GM12878 (cell line): ENCODE measurements around the gene USP47. TPM values are rescaled to one million over a fixed set of nuclear protein-coding genes. Genes with fewer than 3 reads are reported as not detected.

ENCODE experiments used
- ATAC-seq: fragments of 200-7000 bp; cut with Tn5 transposase; 3 replicates; pipeline ENCODE4 v1.9.1; 2020; ENCODE audit warnings: mild to moderate bottlenecking, moderate library complexity
- BruUV-seq: library from RNA; stranded (reverse); fragments of 400-500 nt; replicated peaks from 2 replicates; lab custom pipeline; 2021; lab: Mats Ljungman, UMichigan
- CTCF ChIA-PET: fragments of 300-600 bp; sonication (Branson Sonifier 250); formaldehyde crosslinking; extraction: SDS; loops from one replicate; lab custom pipeline; 2021; ENCODE audit warnings: inconsistent platforms; lab: Yijun Ruan, JAX
- POLR2A ChIA-PET: fragments of 350-600 bp; formaldehyde crosslinking; extraction: SDS; loops from one replicate; lab custom pipeline; 2021; ENCODE audit warnings: inconsistent platforms; lab: Charles Lee
- RAD21 ChIA-PET: fragments of 300-600 bp; sonication (Branson Sonifier 250); formaldehyde crosslinking; loops from one replicate; lab custom pipeline; 2023; ENCODE audit warnings: antibody characterized with exemption; ENCODE audit not compliant: unreplicated experiment; lab: Charles Lee
- SMC1A ChIA-PET: fragments of 300-600 bp; sonication (Branson Sonifier 250); formaldehyde crosslinking; loops from one replicate; lab custom pipeline; 2023; ENCODE audit not compliant: unreplicated experiment, uncharacterized antibody; lab: Charles Lee
- DNase-seq: peaks from one replicate; pipeline ENCODE4 v3.0.0-alpha.2; 2011; ENCODE audit warnings: low read depth, low spot score
- FAIRE-seq: peaks from 3 replicates; lab custom pipeline; 2011; peaks lifted over from hg19 to GRCh38; lab: Jason Lieb, UNC
- H2AFZ ChIP-seq: 2 replicates; pipeline ENCODE4 v1.6.0; 2011; ENCODE audit warnings: low read depth, low read length, control low read depth; ENCODE audit not compliant: control insufficient read depth
- H3K27ac ChIP-seq: 2 replicates; pipeline ENCODE4 v1.5.1; 2011; ENCODE audit warnings: control low read depth; ENCODE audit not compliant: control insufficient read depth, insufficient read depth
- H3K27me3 ChIP-seq, 2 experiments: replicated peaks in 1 of 2; 2 replicates each; pipeline versions ENCODE4 v1.6.0 to v1.6.1; 2011; ENCODE audit warnings: low read length in 1 of 2; ENCODE audit not compliant: control insufficient read depth in 2 of 2, insufficient read depth in 2 of 2
- H3K36me3 ChIP-seq, 2 experiments: 2 replicates each; pipeline ENCODE4 v1.5.1; 2011; ENCODE audit warnings: low read length in 1 of 2; ENCODE audit not compliant: control insufficient read depth in 2 of 2, insufficient read depth in 2 of 2
- H3K4me1 ChIP-seq: 2 replicates; pipeline ENCODE4 v1.6.1; 2011; ENCODE audit warnings: mild to moderate bottlenecking, low read length, moderate library complexity, mixed read lengths; ENCODE audit not compliant: control insufficient read depth, insufficient read depth
- H3K4me2 ChIP-seq: 2 replicates; pipeline ENCODE4 v1.6.0; 2011; ENCODE audit warnings: control low read depth; ENCODE audit not compliant: control insufficient read depth, insufficient read depth
- H3K4me3 ChIP-seq: fragments of 200-600 bp; sonication (generic); 2 replicates; pipeline ENCODE4 v1.5.1; 2016
- H3K79me2 ChIP-seq: 2 replicates; pipeline ENCODE4 v1.6.0; 2011; ENCODE audit warnings: low read length; ENCODE audit not compliant: control insufficient read depth, insufficient read depth
- H3K9ac ChIP-seq: 2 replicates; pipeline ENCODE4 v1.8.0; 2011; ENCODE audit warnings: low read length, control low read depth, mixed read lengths; ENCODE audit not compliant: control insufficient read depth, insufficient read depth
- H3K9me3 ChIP-seq: replicated peaks from 3 replicates; pipeline ENCODE4 v1.5.1; 2011; ENCODE audit warnings: mild to moderate bottlenecking, low read length; ENCODE audit not compliant: control insufficient read depth, insufficient read depth
- H4K20me1 ChIP-seq: 2 replicates; pipeline ENCODE4 v1.6.0; 2011; ENCODE audit not compliant: control insufficient read depth, insufficient read depth
- FOS ChIP-seq: IDR thresholded peaks from 3 replicates; pipeline ENCODE4 v1.6.1; 2011; ENCODE audit warnings: borderline replicate concordance; ENCODE audit not compliant: insufficient read length; ENCODE audit errors: extremely low read depth
- FOXK2 ChIP-seq: fragments of 450-650 bp; IDR thresholded peaks from 2 replicates; pipeline ENCODE4 v1.6.1; 2017; ENCODE audit warnings: mild to moderate bottlenecking, moderate library complexity
- NFYA ChIP-seq: IDR thresholded peaks from 2 replicates; pipeline ENCODE4 v1.6.1; 2011; ENCODE audit warnings: low read depth, mild to moderate bottlenecking, low read length, improper control_type of control experiment, borderline replicate concordance
- RELA ChIP-seq: fragments of 450-650 bp; IDR thresholded peaks from 2 replicates; pipeline ENCODE4 v1.8.0; 2014; ENCODE audit warnings: borderline replicate concordance; ENCODE audit not compliant: partially characterized antibody
- SUPT20H ChIP-seq: IDR thresholded peaks from 2 replicates; pipeline ENCODE4 v1.6.1; 2011; ENCODE audit warnings: low read depth, mild to moderate bottlenecking, low read length, moderate library complexity, borderline replicate concordance; ENCODE audit not compliant: control insufficient read depth
- YBX1 ChIP-seq: fragments of 450-650 bp; IDR thresholded peaks from 2 replicates; pipeline ENCODE4 v1.6.1; 2016; ENCODE audit warnings: antibody characterized with exemption
- WGBS: methylation state at CpG from one replicate; pipeline ENCODE4 v1.1.6; 2016; ENCODE audit warnings: low lambda C conversion rate; ENCODE audit not compliant: insufficient replicate concordance, insufficient coverage; ENCODE audit errors: missing lambda C conversion rate; 5-methylcytosine and 5-hydroxymethylcytosine counted together
- in situ Hi-C: fragments of 300-500 bp; cut with MboI; formaldehyde crosslinking; loops from 9 replicates; pipeline ENCODE4 v1.14.3; 2018; ENCODE audit warnings: mixed read lengths
- intact Hi-C: fragments of 100-400 bp; cut with micrococcal nuclease; formaldehyde crosslinking; loops from one replicate; pipeline ENCODE4 v1.14.2; 2022; ENCODE audit not compliant: unreplicated experiment
- polyA plus RNA-seq, 11 experiments: library from polyadenylated mRNA; depleted of rRNA in 4 of 11; unstranded in 6 of 11; stranded (reverse) in 5 of 11; fragments of >200 nt; fragmentation: Nextera tagmentation in 4 of 11; fragmentation: Illumina TruSeq in 1 of 11; extraction: Ambion mirVana in 4 of 11; extraction: Trizol in 1 of 11; gene quantifications; 1 replicate in 1 of 11; 2 replicates in 10 of 11; pipeline versions ENCODE4 v1.2.1 to v1.2.3, GENCODE V29; 2011 to 2016; ENCODE audit warnings: inconsistent platforms in 2 of 11, missing spikeins in 2 of 11, low read depth in 1 of 11
- total RNA-seq, 4 experiments: library from RNA; depleted of rRNA in 3 of 4; stranded (reverse); fragments of >200 nt in 3 of 4; fragmentation: Illumina TruSeq in 1 of 4; extraction: Trizol in 1 of 4; gene quantifications; 2 replicates each; pipeline versions ENCODE4 v1.2.1 to v1.2.3, GENCODE V29; 2013 to 2021
- TF ChIP-seq, protein P1 (sequence below): fragments of 450-650 bp; IDR thresholded peaks from 2 replicates; pipeline ENCODE4 v1.6.1; 2017; ENCODE audit warnings: antibody characterized with exemption, mild to moderate bottlenecking, moderate library complexity

The USP47 gene
- total and polyA plus RNA-seq, 10 of the 15 experiments (the other 5 are each of a cell fraction or from before 2014, with no cell fraction given): 13.9 to 54.0 (median 31.6) TPM

DNA sequence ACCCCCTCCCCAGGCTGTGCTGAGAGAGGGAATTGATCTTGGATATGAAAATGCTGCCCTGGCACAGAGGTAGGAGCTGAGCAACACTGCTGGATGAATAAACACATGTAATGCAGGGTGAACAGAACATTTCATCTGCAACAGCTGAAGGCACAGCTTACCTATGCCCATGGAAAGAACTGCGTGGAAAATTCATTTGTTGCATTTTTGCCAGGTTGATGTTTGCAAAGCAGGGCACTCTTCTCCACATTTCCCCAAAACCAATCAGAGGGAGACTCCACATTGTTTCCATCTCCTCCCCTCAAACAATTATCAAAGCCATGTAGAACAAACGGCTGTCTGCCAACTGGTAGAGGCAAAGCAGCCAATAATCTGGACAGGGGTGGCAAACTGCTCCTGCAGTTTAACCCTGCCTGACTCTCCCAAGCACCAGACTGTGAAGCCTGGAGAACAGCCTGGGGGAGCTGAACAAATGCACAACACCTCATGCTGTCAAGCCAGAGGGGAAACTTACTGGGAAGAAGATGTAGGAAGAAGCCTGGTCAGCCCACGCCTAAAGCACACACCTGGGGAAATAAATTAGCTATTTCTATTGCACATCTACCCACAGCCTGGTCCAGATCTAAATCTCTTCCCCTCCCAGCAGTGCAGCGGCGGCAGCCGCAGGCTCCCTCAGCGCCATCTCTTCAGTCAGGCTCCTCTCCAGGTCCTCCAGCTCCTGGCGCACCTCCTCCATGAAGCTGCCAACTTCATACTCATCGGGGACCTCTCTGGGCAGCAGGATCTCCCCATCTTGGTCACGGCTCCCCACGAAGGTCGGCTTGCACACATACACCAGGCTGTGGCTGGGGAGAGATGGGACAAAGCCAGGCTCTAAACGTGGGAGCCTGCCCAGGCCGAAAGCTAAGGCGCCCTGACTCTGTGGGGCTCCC lies 122.3 kb downstream of the USP47 start (continued):
- no peak for TF ChIP-seq SUPT20H

DNA sequence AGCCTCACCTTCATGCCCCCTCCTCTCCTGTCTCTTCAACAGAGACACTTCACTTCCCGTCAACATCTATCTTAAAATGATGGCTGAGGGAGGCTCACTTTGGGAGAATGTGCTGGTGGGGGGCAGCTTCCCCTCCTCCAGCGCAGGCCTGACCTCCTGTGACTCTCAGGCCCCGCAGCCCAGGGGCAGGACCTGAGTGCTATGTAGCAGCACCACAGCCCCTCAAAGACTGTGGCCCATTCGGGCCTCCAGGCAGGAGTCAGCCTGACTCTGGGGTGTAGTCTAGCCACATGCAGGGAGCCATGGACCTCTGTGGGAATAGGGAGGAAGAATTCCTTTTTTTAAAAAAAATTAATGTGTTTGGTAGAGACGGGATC lies 123.0 kb downstream of the USP47 start:
- ATAC-seq: no peak
- 32% methylated on average over 4 of the region's 5 CpGs for WGBS
- in situ Hi-C loops: no loop called here
- intact Hi-C loops: no loop called here
- H3K4me3 ChIP-seq: no peak overlapping the region
- H4K20me1 ChIP-seq: no peaks in the 10 kb centered on the region
- H3K4me1 ChIP-seq: peaks cover 9% of the 10 kb centered on the region
- H3K27me3 ChIP-seq: no peaks in the 10 kb centered on the region; a peak in 2 of 4 replicates
- H3K9ac ChIP-seq: no peak overlapping the region
- no peaks in the 10 kb centered on the region for H3K79me2 ChIP-seq
- SMC1A ChIA-PET: no interaction called here
- DNase-seq: no peak
- no peak overlapping the region for H3K27ac ChIP-seq
- FAIRE-seq: no peak
- CTCF ChIA-PET: interaction anchor here (0.6 to 1.3 kb wide), 4 partner anchors 10 to 859 kb away, joined by 3 read pairs; no protein-coding TSS in a partner anchor
- H3K9me3 ChIP-seq: no peaks in the 10 kb centered on the region
- RAD21 ChIA-PET: no interaction called here
- H3K36me3 ChIP-seq: no peaks in the 10 kb centered on the region
- H2AFZ ChIP-seq: no peak overlapping the region
- BruUV-seq: no TSS peak
- H3K4me2 ChIP-seq: no peak overlapping the region
- TF ChIP-seq NFYA (no peak), FOS (no peak), FOXK2 (no peak), RELA (no peak), YBX1 (no peak)
- TF ChIP-seq, protein P1, sequence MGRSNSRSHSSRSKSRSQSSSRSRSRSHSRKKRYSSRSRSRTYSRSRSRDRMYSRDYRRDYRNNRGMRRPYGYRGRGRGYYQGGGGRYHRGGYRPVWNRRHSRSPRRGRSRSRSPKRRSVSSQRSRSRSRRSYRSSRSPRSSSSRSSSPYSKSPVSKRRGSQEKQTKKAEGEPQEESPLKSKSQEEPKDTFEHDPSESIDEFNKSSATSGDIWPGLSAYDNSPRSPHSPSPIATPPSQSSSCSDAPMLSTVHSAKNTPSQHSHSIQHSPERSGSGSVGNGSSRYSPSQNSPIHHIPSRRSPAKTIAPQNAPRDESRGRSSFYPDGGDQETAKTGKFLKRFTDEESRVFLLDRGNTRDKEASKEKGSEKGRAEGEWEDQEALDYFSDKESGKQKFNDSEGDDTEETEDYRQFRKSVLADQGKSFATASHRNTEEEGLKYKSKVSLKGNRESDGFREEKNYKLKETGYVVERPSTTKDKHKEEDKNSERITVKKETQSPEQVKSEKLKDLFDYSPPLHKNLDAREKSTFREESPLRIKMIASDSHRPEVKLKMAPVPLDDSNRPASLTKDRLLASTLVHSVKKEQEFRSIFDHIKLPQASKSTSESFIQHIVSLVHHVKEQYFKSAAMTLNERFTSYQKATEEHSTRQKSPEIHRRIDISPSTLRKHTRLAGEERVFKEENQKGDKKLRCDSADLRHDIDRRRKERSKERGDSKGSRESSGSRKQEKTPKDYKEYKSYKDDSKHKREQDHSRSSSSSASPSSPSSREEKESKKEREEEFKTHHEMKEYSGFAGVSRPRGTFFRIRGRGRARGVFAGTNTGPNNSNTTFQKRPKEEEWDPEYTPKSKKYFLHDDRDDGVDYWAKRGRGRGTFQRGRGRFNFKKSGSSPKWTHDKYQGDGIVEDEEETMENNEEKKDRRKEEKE: no peak
- TF ChIP-seq, all 136 proteins: peak for 0
- POLR2A ChIA-PET: no interaction called here
